Activated CD4-positive, alpha-beta T cell treated with anti-CD3 and anti-CD28 coated beads, Interleukin-2, amount 50 U/mL, for 4 hours (primary cell): ENCODE measurements around the gene PLCB1.

Experiments
- DNase-seq, 2 experiments: peaks; one replicate each; pipeline ENCODE4 v3.0.0-alpha.2; 2020

The PLCB1 gene

GRCh38 chr20:8129211-8129976 lies 2.7 kb upstream of the PLCB1 start:
- no peak for DNase-seq

GRCh38 chr20:8130840-8131526 lies 1.1 kb upstream of the PLCB1 start:
- DNase-seq: no peak

GRCh38 chr20:8132484-8133309 lies 631 bp downstream of the PLCB1 start:
- peak in 1 of 2 experiments; percentile 8 for DNase-seq

GRCh38 chr20:8133310-8133768 lies 1.3 kb downstream of the PLCB1 start:
- DNase-seq: no peak

GRCh38 chr20:8133851-8134451 lies 1.9 kb downstream of the PLCB1 start:
- no peak for DNase-seq

- DNase-seq: no peak
Measured at GRCh38 chr20:8139899-8140298, 7.8 kb downstream of the PLCB1 start.

GRCh38 chr20:8143474-8143873 lies 11.4 kb downstream of the PLCB1 start:
- no peak for DNase-seq

- no peak for DNase-seq
Measured at GRCh38 chr20:8144282-8145245, 12.5 kb downstream of the PLCB1 start.

- no peak for DNase-seq
Measured at GRCh38 chr20:8145246-8146168, 13.4 kb downstream of the PLCB1 start.

- no peak for DNase-seq
Measured at GRCh38 chr20:8147476-8147875, 15.4 kb downstream of the PLCB1 start.

GRCh38 chr20:8148501-8148900 lies 16.4 kb downstream of the PLCB1 start:
- no peak for DNase-seq

- DNase-seq: no peak
Measured at GRCh38 chr20:8150591-8150990, 18.5 kb downstream of the PLCB1 start.

- no peak for DNase-seq
Measured at GRCh38 chr20:8151372-8151771, 19.3 kb downstream of the PLCB1 start.

GRCh38 chr20:8152183-8152582 lies 20.1 kb downstream of the PLCB1 start:
- no peak for DNase-seq

- no peak for DNase-seq
Measured at GRCh38 chr20:8152847-8153246, 20.8 kb downstream of the PLCB1 start.

GRCh38 chr20:8153281-8153908 lies 21.3 kb downstream of the PLCB1 start:
- no peak for DNase-seq

GRCh38 chr20:8154638-8155037 lies 22.6 kb downstream of the PLCB1 start:
- DNase-seq: no peak

- DNase-seq: no peak
Measured at GRCh38 chr20:8155229-8155628, 23.2 kb downstream of the PLCB1 start.

- DNase-seq: no peak
Measured at GRCh38 chr20:8155812-8156211, 23.7 kb downstream of the PLCB1 start.
